ENCODE results near the gene DDHD1. TPM values are rescaled to one million over a fixed set of nuclear protein-coding genes. Genes with fewer than 3 reads are reported as not detected.
"Not testable (repeated sequence)": the region's sequence is repeated elsewhere in the genome, so short reads cannot be mapped to it uniquely, and the experiment has no call there.

DDHD1 gene
- total and polyA plus RNA-seq, 7 donors, result 2.8 to 7.6 (median 4.6) TPM

DNA sequence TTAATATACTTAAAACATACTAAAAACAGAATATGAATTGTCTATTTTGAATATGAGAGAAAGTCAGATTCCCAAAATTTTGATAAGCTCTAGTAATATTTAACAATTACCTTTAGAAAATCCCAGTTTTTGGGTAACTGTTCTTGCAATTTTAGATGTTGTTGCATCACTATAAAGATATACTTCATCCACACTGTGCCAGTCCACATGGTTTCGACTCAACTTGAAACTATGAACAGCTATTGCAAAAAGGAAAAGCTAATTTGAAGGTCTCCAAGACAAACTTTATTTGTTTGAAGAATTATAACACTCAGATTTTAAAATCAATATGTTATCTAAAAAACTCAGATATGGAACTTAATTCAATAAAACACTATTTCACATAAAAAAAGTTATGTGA is 59.9 kb downstream of the DDHD1 start:
- Histone ChIP-seq H3K27ac (no peak overlapping the region), H3K4me1 (no peaks in the 10 kb centered on the region), H3K4me3 (no peak overlapping the region), H3K27me3 (ENCODE audit: insufficient read depth in 3 of 3, low read length in 2 of 3) (no peaks in the 10 kb centered on the region), H3K36me3 (ENCODE audit: insufficient read depth in 1 of 2, low read depth in 1 of 2) (peaks cover 0 to 13% of the 10 kb centered on the region in 2 donors), H3K9me3 (peaks cover 6% of the 10 kb centered on the region)
- ATAC-seq (no peak), DNase-seq (no peak)
- 91 to 100% (median 98%) methylated on average over 1 of the region's 1 CpG for WGBS, 3 donors
- no peak for TF ChIP-seq CTCF (IDR thresholded peaks at IDR 0.05)
- intact Hi-C loops (cut with DNase I), result no loop called here

DNA sequence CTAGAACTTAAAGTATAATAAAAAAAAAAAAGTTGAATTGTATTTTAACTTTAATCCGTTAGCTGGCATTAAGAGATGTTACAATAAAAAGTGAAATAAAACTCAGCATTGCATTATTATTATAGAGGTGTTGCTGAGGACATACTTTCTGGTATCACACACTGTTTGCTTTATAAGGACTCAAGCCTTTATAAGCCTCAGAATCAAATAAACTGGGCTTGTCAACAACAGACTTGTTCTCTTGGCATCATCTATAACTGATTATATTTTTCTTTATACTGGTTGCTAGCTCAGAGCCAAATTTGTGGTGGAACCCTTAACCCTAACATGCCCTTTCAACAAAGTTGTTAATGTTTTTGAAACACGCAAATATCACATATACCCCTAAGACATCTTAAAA is 62.3 kb downstream of the DDHD1 start:
- DNase-seq (no peak), ATAC-seq (no peak)
- peaks cover 6% of the 10 kb centered on the region for H3K9me3 ChIP-seq
- 94 to 98% (median 96%) methylated on average over 2 of the region's 2 CpGs for WGBS, 3 donors
- no peak overlapping the region for H3K27ac ChIP-seq
- no peaks in the 10 kb centered on the region for H3K4me1 ChIP-seq
- intact Hi-C loops (cut with DNase I), result no loop called here
- H3K36me3 ChIP-seq (ENCODE audit: insufficient read depth in 1 of 2, low read depth in 1 of 2), result peaks cover 0 to 13% of the 10 kb centered on the region in 2 donors
- no peak overlapping the region for H3K4me3 ChIP-seq
- H3K27me3 ChIP-seq (ENCODE audit: insufficient read depth in 3 of 3, low read length in 2 of 3), result no peaks in the 10 kb centered on the region
- no peak for TF ChIP-seq CTCF (IDR thresholded peaks at IDR 0.05)

GRCh38 chr14:53084954-53085353 is 68.2 kb downstream of the DDHD1 start:
- ATAC-seq; DNase-seq; H3K27ac ChIP-seq; H3K27me3 ChIP-seq (ENCODE audit: insufficient read depth in 3 of 3, low read length in 2 of 3); H3K36me3 ChIP-seq (ENCODE audit: insufficient read depth in 1 of 2, low read depth in 1 of 2); H3K9me3 ChIP-seq; H3K4me1 ChIP-seq; H3K4me3 ChIP-seq; intact Hi-C loops (cut with DNase I): not testable (repeated sequence)
- 94 to 97% (median 95%) methylated on average over 7 of the region's 7 CpGs for WGBS, 3 donors

- no peak for TF ChIP-seq CTCF (IDR thresholded peaks at IDR 0.05)
- ATAC-seq, result no peak
- Histone ChIP-seq H3K27ac (no peak overlapping the region), H3K27me3 (ENCODE audit: insufficient read depth in 3 of 3, low read length in 2 of 3) (no peaks in the 10 kb centered on the region), H3K4me3 (no peak overlapping the region), H3K9me3 (no peaks in the 10 kb centered on the region), H3K4me1 (no peaks in the 10 kb centered on the region), H3K36me3 (ENCODE audit: insufficient read depth in 1 of 2, low read depth in 1 of 2) (no peaks in the 10 kb centered on the region)
- intact Hi-C loops (cut with DNase I), result no loop called here
- WGBS, 3 donors, result 41 to 100% (median 63%) methylated on average over 1 of the region's 1 CpG
- no peak for DNase-seq
Observed at GRCh38 chr14:53064475-53064874, 88.6 kb downstream of the DDHD1 start.

DNA sequence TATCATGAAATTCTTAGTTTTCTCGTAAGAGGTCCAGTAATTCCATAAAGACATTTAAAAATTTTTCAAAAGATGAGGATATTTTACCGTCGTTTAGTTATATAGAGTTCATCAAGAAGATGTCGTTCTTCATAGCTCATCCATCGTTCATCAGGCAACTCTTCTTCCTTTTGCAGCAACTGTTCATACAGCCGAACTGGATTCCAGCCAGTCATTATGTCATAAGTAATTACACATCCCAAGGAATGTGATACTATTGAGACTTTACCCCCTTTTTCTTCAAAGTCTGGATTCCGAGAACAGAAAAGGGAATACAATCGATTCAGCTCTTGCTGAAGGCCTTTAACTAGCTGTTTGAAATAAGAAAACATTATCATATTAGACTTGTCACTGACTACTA is 90.3 kb downstream of the DDHD1 start:
- H3K4me3 ChIP-seq, result no peak overlapping the region
- ATAC-seq, result no peak
- no peak overlapping the region for H3K27ac ChIP-seq
- 43 to 49% (median 47%) methylated on average over 8 of the region's 8 CpGs for WGBS, 3 donors
- no peak for TF ChIP-seq CTCF (IDR thresholded peaks at IDR 0.05)
- H3K4me1 ChIP-seq, result no peaks in the 10 kb centered on the region
- no peaks in the 10 kb centered on the region for H3K27me3 ChIP-seq (ENCODE audit: insufficient read depth in 3 of 3, low read length in 2 of 3)
- H3K36me3 ChIP-seq (ENCODE audit: insufficient read depth in 1 of 2, low read depth in 1 of 2), result no peaks in the 10 kb centered on the region
- H3K9me3 ChIP-seq, result no peaks in the 10 kb centered on the region
- intact Hi-C loops (cut with DNase I), result no loop called here
- no peak for DNase-seq
